Activated naive CD4-positive, alpha-beta T cell treated with anti-CD3 and anti-CD28 coated beads, Interleukin-2, amount 10 ng/mL, durations not matched to agents 7 days and 5 days (primary cell): ENCODE results near the gene CLIC4.
"Not testable (repeated sequence)": the region's sequence is repeated elsewhere in the genome, so short reads cannot be mapped to it uniquely, and the experiment has no call there.

ENCODE experiments used
- CTCF ChIA-PET: fragments of 350-600 bp; sonication (Branson Sonifier 250); formaldehyde crosslinking; loops from one replicate; lab custom pipeline; 2021; ENCODE audit warnings: antibody characterized with exemption; lab: Charles Lee
- DNase-seq: peaks from one replicate; pipeline ENCODE4 v3.0.0-alpha.2; 2020
- H3K27ac Mint-ChIP-seq: one replicate; pipeline ENCODE4 v1.8.0; 2021; ENCODE audit warnings: mild to moderate bottlenecking, moderate library complexity, mixed read lengths
- H3K27me3 Mint-ChIP-seq: one replicate; pipeline ENCODE4 v1.8.0; 2021; ENCODE audit warnings: mild to moderate bottlenecking, mixed read lengths
- H3K36me3 Mint-ChIP-seq: one replicate; pipeline ENCODE4 v1.8.0; 2021; ENCODE audit warnings: mixed read lengths
- H3K4me1 Mint-ChIP-seq: one replicate; pipeline ENCODE4 v1.8.0; 2021; ENCODE audit warnings: mixed read lengths
- H3K4me3 Mint-ChIP-seq: one replicate; pipeline ENCODE4 v1.8.0; 2021; ENCODE audit warnings: mild to moderate bottlenecking, moderate library complexity, mixed read lengths
- H3K9me3 Mint-ChIP-seq: one replicate; pipeline ENCODE4 v1.8.0; 2021; ENCODE audit warnings: mixed read lengths

Gene CLIC4

GRCh38 chr1:24780626-24781025 is 35.4 kb downstream of the CLIC4 start:
- H3K4me3 Mint-ChIP-seq, H3K27me3 Mint-ChIP-seq, H3K27ac Mint-ChIP-seq, H3K36me3 Mint-ChIP-seq, H3K4me1 Mint-ChIP-seq, H3K9me3 Mint-ChIP-seq, DNase-seq: not testable (repeated sequence)
- CTCF ChIA-PET: interaction anchor here (0.6 kb wide), 1 partner anchor 53 kb away, joined by 3 read pairs; no protein-coding TSS in a partner anchor

GRCh38 chr1:24782689-24783088 is 37.4 kb downstream of the CLIC4 start:
- no peaks in the 10 kb centered on the region for H3K4me1 Mint-ChIP-seq
- no peaks in the 10 kb centered on the region for H3K9me3 Mint-ChIP-seq
- CTCF ChIA-PET: no interaction called here

GRCh38 chr1:24783713-24784112 is 38.5 kb downstream of the CLIC4 start:
- no peaks in the 10 kb centered on the region for H3K36me3 Mint-ChIP-seq
- H3K27me3 Mint-ChIP-seq: no peaks in the 10 kb centered on the region
- no peaks in the 10 kb centered on the region for H3K9me3 Mint-ChIP-seq
- no peak overlapping the region for H3K27ac Mint-ChIP-seq
- DNase-seq: no peak
- H3K4me3 Mint-ChIP-seq: no peak overlapping the region
- CTCF ChIA-PET: no interaction called here
- H3K4me1 Mint-ChIP-seq: no peaks in the 10 kb centered on the region

More at GRCh38 chr1:24782689-24783088, 37.4 kb downstream of the CLIC4 start:
- Mint-ChIP-seq H3K36me3 (no peaks in the 10 kb centered on the region), H3K4me3 (no peak overlapping the region), H3K27me3 (no peaks in the 10 kb centered on the region), H3K27ac (no peak overlapping the region)
- no peak for DNase-seq

GRCh38 chr1:24786191-24786590 is 40.9 kb downstream of the CLIC4 start:
- Mint-ChIP-seq H3K4me1 (no peaks in the 10 kb centered on the region), H3K4me3 (no peak overlapping the region), H3K9me3 (no peaks in the 10 kb centered on the region), H3K27me3 (no peaks in the 10 kb centered on the region), H3K27ac (no peak overlapping the region), H3K36me3 (no peaks in the 10 kb centered on the region)
- CTCF ChIA-PET: no interaction called here
- no peak for DNase-seq

GRCh38 chr1:24790490-24790889 is 45.2 kb downstream of the CLIC4 start:
- Mint-ChIP-seq H3K4me3 (no peak overlapping the region), H3K4me1 (no peaks in the 10 kb centered on the region), H3K27ac (no peak overlapping the region), H3K9me3 (no peaks in the 10 kb centered on the region), H3K36me3 (no peaks in the 10 kb centered on the region), H3K27me3 (no peaks in the 10 kb centered on the region)
- DNase-seq: no peak
- CTCF ChIA-PET: no interaction called here

GRCh38 chr1:24793447-24794129 is 48.3 kb downstream of the CLIC4 start:
- H3K4me3 Mint-ChIP-seq: no peak overlapping the region
- H3K36me3 Mint-ChIP-seq: peaks cover 4% of the 10 kb centered on the region
- no peak overlapping the region for H3K27ac Mint-ChIP-seq
- peaks cover 2% of the 10 kb centered on the region for H3K9me3 Mint-ChIP-seq
- CTCF ChIA-PET: no interaction called here
- no peaks in the 10 kb centered on the region for H3K27me3 Mint-ChIP-seq
- H3K4me1 Mint-ChIP-seq: no peaks in the 10 kb centered on the region
- DNase-seq: no peak

- H3K36me3 Mint-ChIP-seq, CTCF ChIA-PET, H3K9me3 Mint-ChIP-seq, H3K4me3 Mint-ChIP-seq, H3K27ac Mint-ChIP-seq, DNase-seq, H3K4me1 Mint-ChIP-seq, H3K27me3 Mint-ChIP-seq: not testable (repeated sequence)
These were observed 48.9 kb downstream of the CLIC4 start for GRCh38 chr1:24794130-24794502.

GRCh38 chr1:24795236-24795635 is 50.0 kb downstream of the CLIC4 start:
- no peak for DNase-seq
- Mint-ChIP-seq H3K36me3 (peaks cover 4% of the 10 kb centered on the region), H3K4me3 (no peak overlapping the region), H3K27ac (no peak overlapping the region), H3K9me3 (peaks cover 2% of the 10 kb centered on the region), H3K4me1 (no peaks in the 10 kb centered on the region), H3K27me3 (no peaks in the 10 kb centered on the region)
- CTCF ChIA-PET: no interaction called here

- CTCF ChIA-PET: no interaction called here
These were observed 51.3 kb downstream of the CLIC4 start for GRCh38 chr1:24796524-24796923.

GRCh38 chr1:24799242-24799641 is 54.0 kb downstream of the CLIC4 start:
- H3K36me3 Mint-ChIP-seq, CTCF ChIA-PET, H3K27me3 Mint-ChIP-seq, H3K4me1 Mint-ChIP-seq, H3K27ac Mint-ChIP-seq, H3K4me3 Mint-ChIP-seq, H3K9me3 Mint-ChIP-seq, DNase-seq: not testable (repeated sequence)

More at GRCh38 chr1:24796524-24796923, 51.3 kb downstream of the CLIC4 start:
- no peak for DNase-seq
- no peaks in the 10 kb centered on the region for H3K27me3 Mint-ChIP-seq
- H3K36me3 Mint-ChIP-seq: peaks cover 5% of the 10 kb centered on the region
- H3K27ac Mint-ChIP-seq: no peak overlapping the region
- no peak overlapping the region for H3K4me3 Mint-ChIP-seq
- peaks cover 2% of the 10 kb centered on the region for H3K9me3 Mint-ChIP-seq
- H3K4me1 Mint-ChIP-seq: no peaks in the 10 kb centered on the region

- Mint-ChIP-seq H3K9me3 (peaks cover 2% of the 10 kb centered on the region), H3K27ac (no peak overlapping the region), H3K27me3 (no peaks in the 10 kb centered on the region), H3K4me1 (no peaks in the 10 kb centered on the region), H3K36me3 (peaks cover 5% of the 10 kb centered on the region), H3K4me3 (no peak overlapping the region)
- CTCF ChIA-PET: interaction anchor here (1.6 kb wide), 1 partner anchor 112 kb away, joined by 4 read pairs; no protein-coding TSS in a partner anchor
- DNase-seq: no peak
These were observed 55.9 kb downstream of the CLIC4 start for GRCh38 chr1:24801176-24801575.

- Mint-ChIP-seq H3K4me1 (no peaks in the 10 kb centered on the region), H3K9me3 (peaks cover 2% of the 10 kb centered on the region), H3K4me3 (no peak overlapping the region), H3K27me3 (no peaks in the 10 kb centered on the region), H3K36me3 (peaks cover 4% of the 10 kb centered on the region), H3K27ac (no peak overlapping the region)
- CTCF ChIA-PET: no interaction called here
- DNase-seq: no peak
These were observed 58.0 kb downstream of the CLIC4 start for GRCh38 chr1:24803220-24803619.

GRCh38 chr1:24803987-24804530 is 58.8 kb downstream of the CLIC4 start:
- no peak for DNase-seq
- no peaks in the 10 kb centered on the region for H3K4me1 Mint-ChIP-seq

GRCh38 chr1:24805534-24806301 is 60.5 kb downstream of the CLIC4 start:
- no peaks in the 10 kb centered on the region for H3K4me1 Mint-ChIP-seq
- no peak overlapping the region for H3K27ac Mint-ChIP-seq
- CTCF ChIA-PET: interaction anchor here (1.0 kb wide), 1 partner anchor 169 kb away, joined by 3 read pairs; no protein-coding TSS in a partner anchor
- no peaks in the 10 kb centered on the region for H3K27me3 Mint-ChIP-seq
- no peak for DNase-seq
- no peaks in the 10 kb centered on the region for H3K36me3 Mint-ChIP-seq
- H3K4me3 Mint-ChIP-seq: no peak overlapping the region
- no peaks in the 10 kb centered on the region for H3K9me3 Mint-ChIP-seq

More at GRCh38 chr1:24803987-24804530, 58.8 kb downstream of the CLIC4 start:
- H3K9me3 Mint-ChIP-seq: no peaks in the 10 kb centered on the region
- H3K27ac Mint-ChIP-seq: no peak overlapping the region
- no peak overlapping the region for H3K4me3 Mint-ChIP-seq
- no peaks in the 10 kb centered on the region for H3K27me3 Mint-ChIP-seq
- CTCF ChIA-PET: interaction anchor here (0.6 to 0.8 kb wide), 3 partner anchors 49 to 582 kb away, joined by 3 read pairs; no protein-coding TSS in a partner anchor
- H3K36me3 Mint-ChIP-seq: peaks cover 1% of the 10 kb centered on the region
